HUES64 (cell line): ENCODE data around the gene HMG20A.
"Not testable (repeated sequence)": the region's sequence is repeated elsewhere in the genome, so short reads cannot be mapped to it uniquely, and the experiment has no call there.

Experiments used
- H3K27ac ChIP-seq: 2 replicates; pipeline ENCODE4 v1.7.0; 2013; ENCODE audit warnings: low read depth, low read length, inconsistent platforms
- H3K27me3 ChIP-seq: 2 replicates; pipeline ENCODE4 v1.6.1; 2013; ENCODE audit warnings: mild to moderate bottlenecking, low read length; ENCODE audit not compliant: insufficient read depth
- H3K36me3 ChIP-seq: 2 replicates; pipeline ENCODE4 v1.6.1; 2013; ENCODE audit warnings: mild to moderate bottlenecking, low read length; ENCODE audit not compliant: insufficient read depth
- H3K4me1 ChIP-seq: 2 replicates; pipeline ENCODE4 v1.6.1; 2013; ENCODE audit warnings: mild to moderate bottlenecking, low read length, moderate library complexity; ENCODE audit not compliant: insufficient read depth
- H3K4me3 ChIP-seq: 2 replicates; pipeline ENCODE4 v1.5.1; 2013; ENCODE audit warnings: mild to moderate bottlenecking, low read length, moderate library complexity
- H3K9ac ChIP-seq: 2 replicates; pipeline ENCODE4 v1.6.1; 2013; ENCODE audit warnings: mild to moderate bottlenecking, low read depth, low read length
- H3K9me3 ChIP-seq: 2 replicates; pipeline ENCODE4 v1.6.1; 2013; ENCODE audit warnings: low read depth, low read length; ENCODE audit not compliant: insufficient read depth
- WGBS: fragments of 150-250, 120-280 bp; methylation state at CpG from one replicate; pipeline ENCODE4 v1.1.7; 2013; ENCODE audit warnings: missing lambda C conversion rate; 5-methylcytosine and 5-hydroxymethylcytosine counted together

The HMG20A gene

DNA sequence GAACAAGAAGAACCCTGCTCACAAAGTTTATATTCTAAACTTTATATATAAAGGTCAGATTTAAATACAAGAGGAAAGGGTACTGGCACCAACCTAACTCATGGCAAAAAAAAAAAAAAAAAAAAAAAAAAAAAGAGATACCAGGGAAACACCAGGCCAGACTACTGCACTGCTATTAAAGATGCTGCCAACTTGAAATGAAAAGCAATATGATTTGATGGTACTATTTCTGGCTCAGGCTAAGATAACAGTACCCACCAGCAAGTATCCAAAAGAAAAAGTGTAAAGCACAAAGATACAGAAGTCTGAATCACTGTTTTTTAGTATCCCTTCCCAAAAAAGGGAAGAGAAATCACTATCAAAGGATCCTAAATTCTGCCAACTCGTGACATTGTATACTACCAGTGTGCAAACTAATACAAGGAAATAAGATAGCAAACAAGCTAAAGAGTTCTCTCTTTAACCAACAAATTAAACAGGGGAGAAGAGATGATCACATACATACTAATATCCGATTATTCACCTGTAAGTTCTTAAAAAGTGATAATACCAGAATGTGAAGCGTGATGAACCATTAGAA is 29.2 kb upstream of the HMG20A start:
- 88% methylated on average over 2 of the region's 3 CpGs for WGBS
- H3K9ac ChIP-seq, result no peak overlapping the region

DNA sequence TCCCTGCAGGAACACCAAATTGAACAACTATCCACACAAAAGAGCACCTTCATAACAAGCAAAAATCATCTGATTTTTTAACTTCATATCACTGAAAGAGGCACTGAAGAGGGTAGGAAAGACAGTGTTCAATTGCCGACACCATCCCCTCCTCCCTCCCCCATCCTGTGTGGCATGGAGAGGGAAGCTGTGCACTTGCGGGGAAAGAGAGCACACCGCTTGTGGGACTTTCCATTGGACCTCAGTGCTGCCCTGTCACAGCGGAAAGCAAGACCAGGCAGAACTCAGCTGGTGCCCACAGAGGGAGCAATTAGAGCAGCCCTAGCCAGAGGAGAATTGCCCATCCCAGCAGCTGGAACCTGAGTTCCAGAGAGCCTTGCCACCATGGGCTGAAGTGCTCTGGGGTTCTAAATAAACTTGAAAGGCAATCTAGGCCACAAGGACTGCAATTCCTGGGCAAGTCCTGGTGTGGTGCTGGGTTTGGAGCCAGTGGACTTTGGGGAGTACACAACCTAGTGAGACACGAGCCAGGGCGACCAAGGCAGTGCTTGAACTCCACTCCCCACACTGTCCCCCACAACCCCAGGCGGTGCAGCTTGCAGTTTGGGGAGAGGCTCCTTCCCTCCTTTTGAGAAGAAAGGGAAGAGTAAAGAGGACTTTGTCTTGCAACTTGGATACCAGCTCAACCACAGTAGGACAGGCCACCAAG is 27.8 kb upstream of the HMG20A start:
- 93% methylated on average over 4 of the region's 7 CpGs for WGBS
- Histone ChIP-seq H3K9me3 (peaks cover 12% of the 10 kb centered on the region; the same call in 1 of the 2 replicates), H3K27ac (no peak overlapping the region), H3K27me3 (no peaks in the 10 kb centered on the region), H3K4me1 (no peaks in the 10 kb centered on the region), H3K9ac (no peak overlapping the region), H3K36me3 (no peaks in the 10 kb centered on the region), H3K4me3 (no peak overlapping the region)

More for the DNA sequence above, 29.2 kb upstream of the HMG20A start:
- Histone ChIP-seq H3K4me1 (no peaks in the 10 kb centered on the region), H3K27me3 (no peaks in the 10 kb centered on the region), H3K9me3 (peaks cover 12% of the 10 kb centered on the region; the same call in 1 of the 2 replicates), H3K27ac (no peak overlapping the region), H3K4me3 (no peak overlapping the region), H3K36me3 (no peaks in the 10 kb centered on the region)

DNA sequence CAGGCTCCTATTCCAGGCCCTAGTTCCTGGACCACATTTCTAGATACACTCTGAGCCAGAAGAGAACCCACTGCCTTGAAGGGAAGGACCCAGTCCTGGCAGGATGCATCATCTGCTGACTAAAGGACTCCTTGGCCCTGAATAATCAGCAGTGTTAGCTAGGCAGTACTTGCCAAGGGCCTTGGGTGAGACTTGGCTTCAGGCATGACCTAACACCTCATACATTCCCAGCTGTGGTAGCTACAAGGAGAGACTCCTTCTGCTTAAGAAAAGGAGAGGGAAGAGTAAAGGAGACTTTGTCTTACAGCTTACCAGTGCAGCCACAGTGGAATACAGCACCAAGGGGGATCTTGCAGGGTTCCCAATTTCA is 27.2 kb upstream of the HMG20A start:
- Histone ChIP-seq H3K27ac (no peak overlapping the region), H3K4me3 (no peak overlapping the region), H3K9ac (no peak overlapping the region), H3K9me3 (peaks cover 16% of the 10 kb centered on the region; the same call in 1 of the 2 replicates), H3K36me3 (no peaks in the 10 kb centered on the region), H3K27me3 (no peaks in the 10 kb centered on the region), H3K4me1 (no peaks in the 10 kb centered on the region)

DNA sequence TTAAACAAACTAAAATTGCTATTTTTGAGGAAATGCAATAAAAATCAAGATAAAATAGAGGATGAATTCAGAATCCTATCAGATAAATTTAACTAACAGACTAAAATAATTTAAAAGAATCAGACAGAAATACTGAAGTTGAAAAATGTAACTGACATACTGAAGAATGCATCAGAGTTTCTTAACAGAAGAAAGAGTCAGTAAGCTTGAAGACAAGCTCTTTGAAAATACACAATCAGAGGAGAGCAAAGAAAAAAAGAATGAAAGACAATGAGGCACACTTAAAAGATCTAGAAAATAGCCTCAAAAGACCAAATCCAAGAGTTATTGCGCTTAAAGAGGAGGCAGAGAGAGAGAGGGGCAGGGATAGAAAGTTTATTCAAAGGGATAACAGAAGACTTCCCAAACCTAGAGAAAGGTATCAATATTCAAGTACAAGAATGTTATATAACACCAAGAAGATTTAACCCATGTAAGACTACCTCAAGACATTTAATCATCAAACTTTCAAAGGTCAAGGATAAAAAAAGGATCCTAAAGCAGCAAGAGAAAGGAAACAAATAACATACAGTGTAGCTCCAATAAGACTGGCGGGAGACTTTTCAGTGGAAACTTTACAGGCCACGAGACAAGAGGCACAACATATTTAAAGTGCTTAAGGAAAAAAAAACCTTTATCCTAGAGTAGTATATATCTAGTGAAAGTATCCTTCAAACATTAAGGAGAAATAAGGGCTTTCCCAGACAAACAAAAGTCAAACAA is 25.5 kb upstream of the HMG20A start:
- no peaks in the 10 kb centered on the region for H3K4me1 ChIP-seq
- no peak overlapping the region for H3K9ac ChIP-seq
- WGBS, result 92% methylated on average over 2 of the region's 3 CpGs
- H3K4me3 ChIP-seq, result no peak overlapping the region
- peaks cover 30% of the 10 kb centered on the region; the same call in 1 of the 2 replicates for H3K9me3 ChIP-seq
- no peaks in the 10 kb centered on the region for H3K27me3 ChIP-seq
- no peaks in the 10 kb centered on the region for H3K36me3 ChIP-seq
- H3K27ac ChIP-seq, result no peak overlapping the region

DNA sequence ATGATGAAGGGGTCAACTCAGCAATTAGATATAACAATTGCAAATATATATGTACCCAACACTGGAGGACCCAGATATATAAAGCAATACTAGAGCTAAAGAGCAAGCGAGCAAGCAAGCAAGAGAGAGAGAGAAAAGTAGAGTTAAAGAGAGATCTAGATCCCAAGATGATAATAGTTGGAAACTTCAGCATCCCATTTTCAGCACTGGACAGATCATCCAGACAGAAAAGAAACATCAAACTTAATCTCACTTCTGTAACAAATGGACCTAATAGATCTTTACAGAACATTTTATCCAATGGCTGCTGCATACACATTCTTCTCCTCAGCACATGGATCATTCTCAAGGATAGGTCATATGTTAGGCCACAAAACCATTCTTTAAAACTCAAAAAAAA is 24.0 kb upstream of the HMG20A start:
- H3K27ac ChIP-seq, result no peak overlapping the region
- H3K36me3 ChIP-seq, result no peaks in the 10 kb centered on the region
- 100% methylated on average over 1 of the region's 1 CpG for WGBS
- no peaks in the 10 kb centered on the region for H3K27me3 ChIP-seq
- H3K4me1 ChIP-seq, result no peaks in the 10 kb centered on the region
- H3K9me3 ChIP-seq, result peaks cover 37% of the 10 kb centered on the region; the same call in 1 of the 2 replicates
- no peak overlapping the region for H3K4me3 ChIP-seq
- H3K9ac ChIP-seq, result no peak overlapping the region

DNA sequence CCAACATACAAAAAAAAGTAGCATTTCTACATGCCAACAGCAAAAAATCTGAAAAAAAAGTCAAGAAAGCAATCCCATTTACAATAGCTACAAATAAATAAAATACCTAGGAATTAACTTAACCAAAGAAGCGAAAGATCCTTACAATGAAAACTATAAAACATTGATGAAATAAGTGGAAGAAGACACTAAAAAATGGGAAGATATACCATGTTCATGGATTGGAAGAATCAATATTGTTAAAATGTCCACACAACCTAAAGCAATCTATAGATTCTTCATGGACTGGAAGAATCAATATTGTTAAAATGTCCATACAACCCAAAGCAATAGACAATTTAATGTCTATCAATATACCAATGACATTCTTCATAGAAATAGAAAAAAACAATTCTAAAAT is 21.8 kb upstream of the HMG20A start:
- no CpG with 5 or more reads among the region's 1 CpG for WGBS
- H3K9me3 ChIP-seq, result peaks cover 37% of the 10 kb centered on the region; the same call in 1 of the 2 replicates
- no peak overlapping the region for H3K4me3 ChIP-seq
- H3K9ac ChIP-seq, result no peak overlapping the region
- no peaks in the 10 kb centered on the region for H3K36me3 ChIP-seq
- H3K27me3 ChIP-seq, result no peaks in the 10 kb centered on the region
- no peak overlapping the region for H3K27ac ChIP-seq
- H3K4me1 ChIP-seq, result no peaks in the 10 kb centered on the region

DNA sequence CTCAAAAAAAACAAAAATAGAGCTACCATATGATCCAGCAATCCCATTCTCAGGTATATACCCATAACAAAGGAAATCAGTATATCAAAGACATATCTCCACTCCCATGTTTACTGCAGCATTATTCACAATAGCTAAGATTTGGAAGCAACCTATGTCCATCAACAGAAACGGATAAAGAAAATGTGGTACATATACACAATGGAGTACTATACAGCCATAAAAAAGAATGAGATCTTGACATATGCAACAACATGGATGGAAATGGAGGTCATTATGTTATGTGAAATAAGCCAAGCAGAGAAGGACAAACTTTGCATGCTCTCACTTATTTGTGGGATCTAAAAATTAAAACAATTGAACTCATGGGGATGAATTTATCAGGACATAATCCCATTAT is 20.4 kb upstream of the HMG20A start:
- no peaks in the 10 kb centered on the region for H3K27me3 ChIP-seq
- H3K9me3 ChIP-seq, result peaks cover 34% of the 10 kb centered on the region; the same call in 1 of the 2 replicates
- peaks cover under 1% of the 10 kb centered on the region; the same call in 1 of the 2 replicates for H3K4me1 ChIP-seq
- no CpG with 5 or more reads among the region's 1 CpG for WGBS
- H3K36me3 ChIP-seq, result no peaks in the 10 kb centered on the region
- H3K4me3 ChIP-seq, result no peak overlapping the region
- H3K9ac ChIP-seq, result no peak overlapping the region
- no peak overlapping the region for H3K27ac ChIP-seq

DNA sequence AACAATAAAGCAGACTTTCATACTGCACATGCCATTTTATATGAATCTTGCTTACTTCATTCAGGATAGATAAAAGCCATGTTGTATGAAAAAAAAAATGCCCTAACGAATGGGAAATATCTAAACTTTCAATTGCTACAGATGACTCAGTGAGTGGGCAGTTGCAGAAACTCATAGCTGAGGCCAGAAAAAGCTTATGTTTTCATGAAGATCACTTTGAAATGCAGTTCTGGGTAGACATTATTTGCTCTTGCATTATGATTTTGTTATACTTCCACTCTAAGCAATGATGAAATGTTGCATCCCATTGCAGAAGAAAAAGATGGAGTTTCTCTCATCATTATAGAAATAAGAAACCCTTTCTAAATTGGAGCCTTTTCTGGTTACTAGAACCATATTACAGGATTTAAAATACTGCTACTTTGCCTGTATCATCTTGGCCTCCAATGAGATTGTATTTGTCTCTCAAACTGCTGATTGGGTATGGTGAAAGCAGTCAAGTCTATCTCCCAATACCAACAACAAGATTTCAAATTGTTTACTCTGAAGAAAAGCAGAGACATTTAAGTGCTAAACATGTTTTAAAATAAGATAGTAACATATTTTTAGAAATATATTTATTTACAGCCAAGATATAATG is 17.8 kb upstream of the HMG20A start:
- 83% methylated on average over 1 of the region's 1 CpG for WGBS
- Histone ChIP-seq H3K27ac (no peak overlapping the region), H3K9ac (no peak overlapping the region), H3K27me3 (no peaks in the 10 kb centered on the region), H3K36me3 (no peaks in the 10 kb centered on the region), H3K4me3 (no peak overlapping the region), H3K9me3 (peaks cover 26% of the 10 kb centered on the region; the same call in 1 of the 2 replicates), H3K4me1 (peaks cover 12% of the 10 kb centered on the region; the same call in 1 of the 2 replicates)

DNA sequence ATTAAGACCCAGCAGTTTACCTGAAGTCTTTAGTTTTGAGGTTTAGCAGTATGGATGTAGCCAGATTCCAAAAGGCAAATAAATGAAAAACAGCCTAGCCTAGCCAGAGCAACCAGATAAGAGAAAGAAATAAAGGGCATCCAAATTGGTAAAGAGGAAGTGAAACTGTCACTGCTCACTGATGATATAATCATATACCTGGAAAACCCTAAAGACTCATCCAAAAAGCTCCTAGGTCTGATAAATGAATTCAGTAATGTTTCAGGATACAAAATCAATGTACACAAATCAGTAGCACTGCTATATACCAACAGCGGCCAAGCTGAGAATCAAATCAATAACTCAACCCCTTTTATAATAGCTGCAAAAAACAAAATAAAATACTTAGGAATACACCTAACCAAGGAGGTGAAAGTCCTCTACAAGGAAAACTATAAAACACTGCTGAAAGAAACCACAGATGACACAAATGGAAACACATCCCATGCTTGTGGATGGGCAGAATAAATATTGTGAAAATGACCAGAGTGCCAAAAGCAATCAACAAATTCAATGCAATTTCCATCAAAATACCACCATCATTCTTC is 14.4 kb upstream of the HMG20A start:
- peaks cover 18% of the 10 kb centered on the region for H3K4me1 ChIP-seq
- 96% methylated on average over 1 of the region's 1 CpG for WGBS
- H3K4me3 ChIP-seq, result not testable (repeated sequence)

DNA sequence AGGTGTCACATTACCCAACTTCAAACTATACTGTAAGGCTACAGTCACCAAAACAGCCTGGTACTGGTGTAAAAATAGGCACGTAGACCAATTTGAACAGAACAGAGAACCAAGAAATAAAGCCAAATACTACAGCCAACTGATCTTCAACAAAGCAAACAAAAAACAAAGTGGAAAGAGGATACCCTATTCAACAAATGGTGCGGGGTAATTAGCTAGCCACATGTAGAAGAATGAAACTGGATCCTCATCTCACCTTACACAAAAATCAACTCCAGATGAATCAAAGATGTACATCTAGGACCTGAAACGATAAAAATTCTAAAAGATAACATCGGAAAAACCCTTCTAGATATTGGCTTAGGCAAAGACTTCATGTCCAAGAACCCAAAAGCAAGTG is 13.8 kb upstream of the HMG20A start:
- Histone ChIP-seq H3K36me3 (no peaks in the 10 kb centered on the region), H3K4me1 (peaks cover 18% of the 10 kb centered on the region), H3K4me3 (no peak overlapping the region), H3K27ac (no peak overlapping the region), H3K27me3 (no peaks in the 10 kb centered on the region), H3K9ac (no peak overlapping the region), H3K9me3 (no peaks in the 10 kb centered on the region)
- 95% methylated on average over 4 of the region's 4 CpGs for WGBS

More for the DNA sequence above, 14.4 kb upstream of the HMG20A start:
- H3K27me3 ChIP-seq, H3K9me3 ChIP-seq, H3K9ac ChIP-seq, H3K27ac ChIP-seq, H3K36me3 ChIP-seq: not testable (repeated sequence)
